Osteocyte (in vitro differentiated cells): ENCODE measurements around the gene CCL1. TPM values are rescaled to one million over a fixed set of nuclear protein-coding genes. Genes with fewer than 3 reads are reported as not detected.

Experiments used
- DNase-seq: peaks from one replicate; pipeline ENCODE4 v3.0.0; 2021; ENCODE audit warnings: mixed read lengths; ENCODE audit not compliant: unreplicated experiment; ENCODE audit errors: extremely low spot score
- H3K27ac Mint-ChIP-seq: one replicate; pipeline ENCODE4 v1.8.0; 2021; ENCODE audit warnings: mild to moderate bottlenecking, mixed read lengths; ENCODE audit not compliant: unreplicated experiment
- H3K27me3 Mint-ChIP-seq: one replicate; pipeline ENCODE4 v1.8.0; 2021; ENCODE audit warnings: mixed read lengths; ENCODE audit not compliant: unreplicated experiment
- H3K36me3 Mint-ChIP-seq: one replicate; pipeline ENCODE4 v1.8.0; 2021; ENCODE audit warnings: mixed read lengths; ENCODE audit not compliant: unreplicated experiment
- H3K4me1 Mint-ChIP-seq: one replicate; pipeline ENCODE4 v1.8.0; 2021; ENCODE audit warnings: mixed read lengths; ENCODE audit not compliant: unreplicated experiment
- H3K4me3 Mint-ChIP-seq: one replicate; pipeline ENCODE4 v1.8.0; 2021; ENCODE audit warnings: mild to moderate bottlenecking, moderate library complexity, mixed read lengths; ENCODE audit not compliant: unreplicated experiment
- H3K9me3 Mint-ChIP-seq: one replicate; pipeline ENCODE4 v1.8.0; 2021; ENCODE audit warnings: mixed read lengths; ENCODE audit not compliant: unreplicated experiment
- total RNA-seq: library from RNA; stranded (reverse); gene quantifications from 2 replicates; pipeline ENCODE4 v1.2.1, GENCODE V29; 2021
- TF ChIP-seq, protein P1 (sequence below): fragments of 200-600 bp; sonication (generic); IDR thresholded peaks from 2 replicates; pipeline ENCODE4 v1.5.0; 2021; ENCODE audit warnings: antibody characterized with exemption, mild to moderate bottlenecking, moderate library complexity

CCL1 gene
- total RNA-seq, 1 donor from 2014 or later = not detected

DNA sequence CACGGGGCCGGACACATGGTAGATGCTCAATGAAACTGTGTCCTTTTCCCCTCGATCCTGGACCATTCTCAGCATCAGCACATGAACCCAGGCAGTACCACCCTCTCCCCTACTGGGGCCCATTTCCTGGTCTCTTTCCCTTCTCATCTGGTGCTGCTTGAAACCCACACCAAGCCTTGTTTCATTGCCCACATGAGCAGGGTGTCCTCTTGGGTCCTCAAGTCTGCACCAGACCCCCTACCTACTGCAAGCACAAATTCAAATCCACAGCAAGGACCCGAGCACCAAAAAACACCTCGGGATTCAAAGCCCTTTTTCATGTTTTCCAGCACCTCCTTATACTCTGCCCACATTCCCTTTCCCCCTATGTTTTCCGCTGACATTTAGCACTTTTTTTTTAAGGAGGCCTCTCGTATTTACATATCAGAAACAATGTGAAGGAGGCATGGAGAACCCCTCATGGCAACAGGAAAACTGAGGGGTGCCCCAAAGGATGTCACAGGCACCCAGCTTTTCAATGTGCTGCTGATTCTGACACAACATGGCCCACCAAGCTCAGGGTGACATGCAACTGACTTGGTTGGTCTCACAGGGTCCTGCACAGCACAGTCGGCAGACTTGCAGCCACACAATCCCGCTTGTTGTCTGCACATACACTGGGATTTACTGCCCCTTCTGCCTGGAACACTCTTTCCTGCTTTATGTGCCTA, 4.6 kb upstream of the CCL1 start:
- DNase-seq = no peak
- Mint-ChIP-seq H3K4me1 (no peaks in the 10 kb centered on the region), H3K27me3 (peaks cover 25% of the 10 kb centered on the region), H3K4me3 (no peak overlapping the region), H3K9me3 (no peaks in the 10 kb centered on the region), H3K27ac (no peak overlapping the region), H3K36me3 (no peaks in the 10 kb centered on the region)
- TF ChIP-seq, protein P1, sequence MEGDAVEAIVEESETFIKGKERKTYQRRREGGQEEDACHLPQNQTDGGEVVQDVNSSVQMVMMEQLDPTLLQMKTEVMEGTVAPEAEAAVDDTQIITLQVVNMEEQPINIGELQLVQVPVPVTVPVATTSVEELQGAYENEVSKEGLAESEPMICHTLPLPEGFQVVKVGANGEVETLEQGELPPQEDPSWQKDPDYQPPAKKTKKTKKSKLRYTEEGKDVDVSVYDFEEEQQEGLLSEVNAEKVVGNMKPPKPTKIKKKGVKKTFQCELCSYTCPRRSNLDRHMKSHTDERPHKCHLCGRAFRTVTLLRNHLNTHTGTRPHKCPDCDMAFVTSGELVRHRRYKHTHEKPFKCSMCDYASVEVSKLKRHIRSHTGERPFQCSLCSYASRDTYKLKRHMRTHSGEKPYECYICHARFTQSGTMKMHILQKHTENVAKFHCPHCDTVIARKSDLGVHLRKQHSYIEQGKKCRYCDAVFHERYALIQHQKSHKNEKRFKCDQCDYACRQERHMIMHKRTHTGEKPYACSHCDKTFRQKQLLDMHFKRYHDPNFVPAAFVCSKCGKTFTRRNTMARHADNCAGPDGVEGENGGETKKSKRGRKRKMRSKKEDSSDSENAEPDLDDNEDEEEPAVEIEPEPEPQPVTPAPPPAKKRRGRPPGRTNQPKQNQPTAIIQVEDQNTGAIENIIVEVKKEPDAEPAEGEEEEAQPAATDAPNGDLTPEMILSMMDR = no peak

DNA sequence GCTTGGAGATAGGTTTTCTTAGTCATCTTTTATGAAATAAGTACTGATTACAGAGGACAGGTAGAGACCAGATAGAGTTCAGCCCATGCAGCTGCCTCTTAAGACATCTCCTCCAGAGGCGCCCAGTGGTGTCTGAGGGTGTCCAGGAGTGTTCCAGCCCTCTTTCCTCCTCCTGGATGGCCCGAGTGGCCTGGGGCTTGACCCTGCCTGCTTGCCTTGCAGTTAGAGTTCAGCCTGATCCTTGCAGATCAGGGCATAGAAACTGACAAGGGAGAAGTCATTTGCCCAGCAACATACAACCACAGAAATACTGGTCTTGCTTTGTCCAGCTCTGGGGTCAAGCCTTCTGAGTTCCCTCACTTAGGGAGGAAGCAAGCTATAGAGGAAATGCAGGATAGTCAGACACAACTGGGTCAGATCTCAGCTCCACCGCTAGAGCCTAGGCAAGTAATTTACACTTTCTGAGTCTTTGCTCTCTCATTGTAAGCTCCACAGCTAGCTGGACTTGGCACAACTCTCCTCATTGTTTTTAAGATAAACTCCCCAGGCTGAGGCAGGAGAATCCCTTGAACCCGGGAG, 3.6 kb upstream of the CCL1 start:
- Mint-ChIP-seq H3K4me1 (no peaks in the 10 kb centered on the region), H3K27me3 (peaks cover 25% of the 10 kb centered on the region)
- no peak for DNase-seq

GRCh38 chr17:34366010-34366409, 3.0 kb upstream of the CCL1 start:
- Mint-ChIP-seq H3K4me1 (no peaks in the 10 kb centered on the region), H3K27me3 (peaks cover 25% of the 10 kb centered on the region), H3K36me3 (no peaks in the 10 kb centered on the region), H3K9me3 (no peaks in the 10 kb centered on the region), H3K4me3 (no peak overlapping the region), H3K27ac (no peak overlapping the region)
- DNase-seq = no peak
- TF ChIP-seq, protein P1 = no peak

More for the DNA sequence above, 3.6 kb upstream of the CCL1 start:
- TF ChIP-seq, protein P1 = no peak
- Mint-ChIP-seq H3K36me3 (no peaks in the 10 kb centered on the region), H3K9me3 (no peaks in the 10 kb centered on the region), H3K27ac (no peak overlapping the region), H3K4me3 (no peak overlapping the region)

DNA sequence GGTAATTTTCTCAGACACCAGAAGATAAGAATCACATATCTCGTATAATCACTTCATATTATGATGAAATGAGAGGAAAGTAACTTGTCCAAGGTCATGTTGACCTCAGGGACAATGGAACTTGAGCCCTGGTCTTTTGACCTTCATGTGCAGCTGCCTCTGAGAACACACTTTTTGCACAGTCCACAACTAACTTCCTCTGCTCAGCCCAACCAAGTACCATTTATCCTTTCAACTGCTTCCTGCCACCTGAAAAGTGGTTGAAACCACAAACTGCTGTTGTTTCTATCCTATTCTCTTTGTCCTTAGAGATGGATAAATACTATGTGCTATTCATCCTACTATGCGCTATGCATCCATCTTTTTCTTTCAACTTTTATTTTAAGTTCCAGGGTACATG, 2.3 kb upstream of the CCL1 start:
- no peak overlapping the region for H3K27ac Mint-ChIP-seq
- no peaks in the 10 kb centered on the region for H3K36me3 Mint-ChIP-seq

GRCh38 chr17:34364751-34365150, 1.7 kb upstream of the CCL1 start:
- Mint-ChIP-seq H3K4me3 (no peak overlapping the region), H3K36me3 (no peaks in the 10 kb centered on the region), H3K9me3 (no peaks in the 10 kb centered on the region), H3K27me3 (peaks cover 25% of the 10 kb centered on the region), H3K4me1 (no peaks in the 10 kb centered on the region), H3K27ac (no peak overlapping the region)
- no peak for DNase-seq
- TF ChIP-seq, protein P1 = no peak

More for the DNA sequence above, 2.3 kb upstream of the CCL1 start:
- H3K4me3 Mint-ChIP-seq = no peak overlapping the region
- DNase-seq = no peak
- H3K27me3 Mint-ChIP-seq = peaks cover 25% of the 10 kb centered on the region
- no peaks in the 10 kb centered on the region for H3K9me3 Mint-ChIP-seq
- TF ChIP-seq, protein P1 = no peak
- no peaks in the 10 kb centered on the region for H3K4me1 Mint-ChIP-seq
